SK-N-SH (cell line): ENCODE data around the gene TMPRSS11B.

Experiments used
- EZH2phosphoT487 ChIP-seq: fragments of 200-600 bp; sonication (generic); IDR thresholded peaks from 2 replicates; pipeline ENCODE4 v1.6.1; 2017; ENCODE audit warnings: low read depth, mixed run types, mild to moderate bottlenecking, antibody characterized with exemption, moderate library complexity, borderline replicate concordance
- FOXJ3 ChIP-seq: sonication (generic); formaldehyde crosslinking; IDR thresholded peaks from 2 replicates; pipeline ENCODE4 v1.5.1; 2020; ENCODE audit warnings: mild to moderate bottlenecking, missing genetic modification reagents
- TF ChIP-seq, protein P1 (sequence below): IDR thresholded peaks from 2 replicates; pipeline ENCODE4 v1.4.0; 2012; ENCODE audit warnings: low read depth
- TF ChIP-seq, protein P2 (sequence below): fragments of 200-600 bp; sonication (generic); IDR thresholded peaks from 2 replicates; pipeline ENCODE4 v1.6.1; 2017; ENCODE audit warnings: antibody characterized with exemption, mild to moderate bottlenecking, moderate library complexity

DNA sequence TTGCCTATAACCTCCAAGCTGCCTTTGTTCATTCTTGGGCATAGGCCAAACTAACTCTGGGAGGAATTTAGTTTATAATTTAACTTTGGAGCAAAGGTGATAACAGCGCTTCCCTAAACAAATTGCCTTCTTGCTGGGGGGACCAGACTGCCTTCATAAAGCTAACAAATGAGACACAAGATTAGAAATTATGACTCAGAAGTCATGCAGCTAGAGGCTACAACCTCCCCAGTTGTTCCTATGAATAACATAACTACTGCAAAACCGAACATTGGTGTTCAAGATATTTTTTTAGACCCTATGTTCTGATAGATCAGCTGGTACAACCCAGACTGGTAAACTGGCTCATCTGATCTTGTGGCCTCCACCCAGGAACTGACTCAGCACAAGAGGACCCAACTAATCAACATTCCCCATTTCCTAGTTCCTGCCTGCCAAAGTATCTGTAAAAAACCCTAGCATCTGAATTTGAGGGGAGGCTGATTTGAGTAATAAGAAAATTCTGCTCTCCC is 22.0 kb upstream of the TMPRSS11B start:
- TF ChIP-seq, protein P1, sequence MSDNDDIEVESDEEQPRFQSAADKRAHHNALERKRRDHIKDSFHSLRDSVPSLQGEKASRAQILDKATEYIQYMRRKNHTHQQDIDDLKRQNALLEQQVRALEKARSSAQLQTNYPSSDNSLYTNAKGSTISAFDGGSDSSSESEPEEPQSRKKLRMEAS, result no peak
- TF ChIP-seq FOXJ3 (CRISPR knock-in tag), result no peak
- TF ChIP-seq, protein P2, sequence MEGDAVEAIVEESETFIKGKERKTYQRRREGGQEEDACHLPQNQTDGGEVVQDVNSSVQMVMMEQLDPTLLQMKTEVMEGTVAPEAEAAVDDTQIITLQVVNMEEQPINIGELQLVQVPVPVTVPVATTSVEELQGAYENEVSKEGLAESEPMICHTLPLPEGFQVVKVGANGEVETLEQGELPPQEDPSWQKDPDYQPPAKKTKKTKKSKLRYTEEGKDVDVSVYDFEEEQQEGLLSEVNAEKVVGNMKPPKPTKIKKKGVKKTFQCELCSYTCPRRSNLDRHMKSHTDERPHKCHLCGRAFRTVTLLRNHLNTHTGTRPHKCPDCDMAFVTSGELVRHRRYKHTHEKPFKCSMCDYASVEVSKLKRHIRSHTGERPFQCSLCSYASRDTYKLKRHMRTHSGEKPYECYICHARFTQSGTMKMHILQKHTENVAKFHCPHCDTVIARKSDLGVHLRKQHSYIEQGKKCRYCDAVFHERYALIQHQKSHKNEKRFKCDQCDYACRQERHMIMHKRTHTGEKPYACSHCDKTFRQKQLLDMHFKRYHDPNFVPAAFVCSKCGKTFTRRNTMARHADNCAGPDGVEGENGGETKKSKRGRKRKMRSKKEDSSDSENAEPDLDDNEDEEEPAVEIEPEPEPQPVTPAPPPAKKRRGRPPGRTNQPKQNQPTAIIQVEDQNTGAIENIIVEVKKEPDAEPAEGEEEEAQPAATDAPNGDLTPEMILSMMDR, result no peak
- no peak for TF ChIP-seq EZH2phosphoT487
